ENCODE data around the gene BBS5. TPM values are rescaled to one million over a fixed set of nuclear protein-coding genes. Genes with fewer than 3 reads are reported as not detected.
"Not testable (repeated sequence)": the region's sequence is repeated elsewhere in the genome, so short reads cannot be mapped to it uniquely, and the experiment has no call there.

BBS5 gene
- 10 to 100 TPM in 1 of 4 donors, 1 to 10 TPM in 3; 1.6 to 12.3 (median 3.2) TPM for total RNA-seq

DNA sequence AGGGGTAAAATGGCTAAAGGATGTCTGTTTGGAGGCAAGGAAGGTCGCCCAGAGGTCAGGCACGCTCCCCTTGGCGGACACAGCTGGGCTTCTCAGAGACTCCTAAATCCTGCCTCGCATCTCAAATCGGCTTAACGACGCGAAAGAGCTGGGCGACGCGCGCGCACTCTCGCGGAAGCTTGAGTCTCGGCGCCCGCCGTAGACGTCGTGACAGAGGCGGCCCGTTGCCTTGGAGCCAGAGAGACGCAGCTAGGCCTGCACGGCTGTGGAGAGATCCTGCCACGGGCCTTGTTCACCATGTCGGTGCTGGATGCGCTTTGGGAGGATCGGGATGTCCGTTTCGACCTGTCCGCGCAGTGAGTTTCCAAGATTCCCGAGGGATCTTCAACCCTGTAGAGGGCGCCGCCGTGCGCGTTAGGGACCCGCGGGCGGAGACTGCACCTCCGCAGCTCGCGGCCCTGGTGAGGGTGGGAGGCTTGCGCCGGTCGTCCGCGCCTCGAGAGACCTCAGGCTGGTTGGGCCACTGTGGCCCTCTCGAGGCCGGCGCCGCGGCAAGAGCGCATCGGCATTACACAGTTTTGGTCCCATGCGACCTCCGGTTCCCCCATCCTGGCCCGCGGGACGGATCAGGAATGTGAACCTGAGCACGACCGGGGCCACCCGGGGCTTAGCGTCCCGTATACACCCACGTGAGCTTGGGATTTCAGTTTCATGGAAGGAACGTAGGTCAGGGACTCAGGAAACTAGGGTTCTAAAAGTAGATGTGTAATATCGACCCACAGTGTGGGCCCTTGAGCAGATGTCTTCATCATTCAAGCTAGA is at the start of gene BBS5:
TSS of gene BBS5 (plus strand) at position 238 of the 822 bp plus-strand sequence. CDS start at position 298, 60 bp downstream.
- H3K4me1 ChIP-seq: peaks cover 0 to 11% (median 6%) of the 10 kb centered on the region in 4 donors
- in situ Hi-C loops (cut with MboI; ENCODE audit: low pct_ligation_motif_present in 1 of 4, low pct_unique_long_range_greater_than_20kb in 1 of 4, low sequenced_read_pairs in 3 of 4) (no loop called here), intact Hi-C loops (cut with DNase I; ENCODE audit: low total_unique reads) (no loop called here)
- no peaks in the 10 kb centered on the region for H3K27me3 ChIP-seq
- peak within 1 kb of the TSS; percentile 60 to 82 (median 72) for H3K27ac ChIP-seq
- H3K4me3 ChIP-seq: peak within 1 kb of the TSS; percentile 45 to 69 (median 61)
- TF ChIP-seq EP300 (IDR thresholded peaks at IDR 0.05; ENCODE audit: low read depth): no peak
- peak in 1 of 3 donors; percentile 36 for TF ChIP-seq POLR2AphosphoS5 (IDR thresholded peaks at IDR 0.05)
- TF ChIP-seq, protein P1, sequence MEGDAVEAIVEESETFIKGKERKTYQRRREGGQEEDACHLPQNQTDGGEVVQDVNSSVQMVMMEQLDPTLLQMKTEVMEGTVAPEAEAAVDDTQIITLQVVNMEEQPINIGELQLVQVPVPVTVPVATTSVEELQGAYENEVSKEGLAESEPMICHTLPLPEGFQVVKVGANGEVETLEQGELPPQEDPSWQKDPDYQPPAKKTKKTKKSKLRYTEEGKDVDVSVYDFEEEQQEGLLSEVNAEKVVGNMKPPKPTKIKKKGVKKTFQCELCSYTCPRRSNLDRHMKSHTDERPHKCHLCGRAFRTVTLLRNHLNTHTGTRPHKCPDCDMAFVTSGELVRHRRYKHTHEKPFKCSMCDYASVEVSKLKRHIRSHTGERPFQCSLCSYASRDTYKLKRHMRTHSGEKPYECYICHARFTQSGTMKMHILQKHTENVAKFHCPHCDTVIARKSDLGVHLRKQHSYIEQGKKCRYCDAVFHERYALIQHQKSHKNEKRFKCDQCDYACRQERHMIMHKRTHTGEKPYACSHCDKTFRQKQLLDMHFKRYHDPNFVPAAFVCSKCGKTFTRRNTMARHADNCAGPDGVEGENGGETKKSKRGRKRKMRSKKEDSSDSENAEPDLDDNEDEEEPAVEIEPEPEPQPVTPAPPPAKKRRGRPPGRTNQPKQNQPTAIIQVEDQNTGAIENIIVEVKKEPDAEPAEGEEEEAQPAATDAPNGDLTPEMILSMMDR (IDR thresholded peaks at IDR 0.05): peak in 4 of 5 experiments; percentile 19 to 45 (median 30)
- no peak for TF ChIP-seq POLR2A (IDR thresholded peaks at IDR 0.05)
- WGBS, 2 donors (ENCODE audit: low coverage in 1 of 2): 0% methylated on average over 34 of the region's 71 CpGs; no CpG with 5 or more reads in 1 of the 2 donors
- H3K9me3 ChIP-seq: no peaks in the 10 kb centered on the region
- DNase-seq: peak; percentile 78
- no peaks in the 10 kb centered on the region for H3K36me3 ChIP-seq

DNA sequence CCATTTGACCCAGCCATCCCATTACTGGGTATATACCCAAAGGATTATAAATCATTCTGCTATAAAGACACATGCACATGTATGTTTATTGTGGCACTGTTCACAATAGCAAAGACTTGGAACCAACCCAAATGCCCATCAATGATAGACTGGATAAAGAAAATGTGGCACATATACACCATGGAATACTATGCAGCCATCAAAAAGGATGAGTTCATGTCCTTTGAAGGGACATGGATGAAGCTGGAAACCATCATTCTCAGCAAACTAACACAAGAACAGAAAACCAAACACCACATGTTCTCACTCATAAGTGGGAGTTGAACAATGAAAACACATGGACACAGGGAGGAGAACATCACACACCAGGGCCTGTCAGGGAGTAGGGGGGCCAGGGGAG is 47.5 kb upstream of the BBS5 start:
- H3K36me3 ChIP-seq; H3K27ac ChIP-seq; H3K4me3 ChIP-seq; H3K9me3 ChIP-seq; DNase-seq; H3K27me3 ChIP-seq; intact Hi-C loops (cut with DNase I; ENCODE audit: low total_unique reads); in situ Hi-C loops (cut with MboI; ENCODE audit: low pct_ligation_motif_present in 1 of 4, low pct_unique_long_range_greater_than_20kb in 1 of 4, low sequenced_read_pairs in 3 of 4); H3K4me1 ChIP-seq: not testable (repeated sequence)

DNA sequence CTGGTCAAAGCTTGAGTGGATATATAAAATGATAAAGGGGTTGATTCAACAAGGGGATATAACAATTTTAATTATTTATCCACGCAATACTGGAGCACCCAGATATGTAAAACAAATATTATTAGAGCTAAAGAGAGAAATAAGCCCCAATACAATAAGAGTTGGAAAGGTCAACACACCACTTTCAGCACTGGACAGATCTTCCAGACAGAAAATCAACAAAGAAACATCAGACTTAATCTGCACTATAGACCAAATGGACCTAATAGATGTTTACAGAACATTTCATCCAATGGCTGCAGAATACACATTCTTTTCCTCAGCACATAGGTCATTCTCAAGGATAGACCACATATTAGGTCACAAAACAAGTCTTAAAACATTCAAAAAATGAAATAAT is 45.1 kb upstream of the BBS5 start:
- H3K4me3 ChIP-seq; H3K4me1 ChIP-seq; in situ Hi-C loops (cut with MboI; ENCODE audit: low pct_ligation_motif_present in 1 of 4, low pct_unique_long_range_greater_than_20kb in 1 of 4, low sequenced_read_pairs in 3 of 4); H3K9me3 ChIP-seq; H3K36me3 ChIP-seq; H3K27ac ChIP-seq; H3K27me3 ChIP-seq; intact Hi-C loops (cut with DNase I; ENCODE audit: low total_unique reads); DNase-seq: not testable (repeated sequence)
- WGBS, 2 donors (ENCODE audit: low coverage in 1 of 2): 78% methylated on average over 1 of the region's 1 CpG; no CpG with 5 or more reads in 1 of the 2 donors

DNA sequence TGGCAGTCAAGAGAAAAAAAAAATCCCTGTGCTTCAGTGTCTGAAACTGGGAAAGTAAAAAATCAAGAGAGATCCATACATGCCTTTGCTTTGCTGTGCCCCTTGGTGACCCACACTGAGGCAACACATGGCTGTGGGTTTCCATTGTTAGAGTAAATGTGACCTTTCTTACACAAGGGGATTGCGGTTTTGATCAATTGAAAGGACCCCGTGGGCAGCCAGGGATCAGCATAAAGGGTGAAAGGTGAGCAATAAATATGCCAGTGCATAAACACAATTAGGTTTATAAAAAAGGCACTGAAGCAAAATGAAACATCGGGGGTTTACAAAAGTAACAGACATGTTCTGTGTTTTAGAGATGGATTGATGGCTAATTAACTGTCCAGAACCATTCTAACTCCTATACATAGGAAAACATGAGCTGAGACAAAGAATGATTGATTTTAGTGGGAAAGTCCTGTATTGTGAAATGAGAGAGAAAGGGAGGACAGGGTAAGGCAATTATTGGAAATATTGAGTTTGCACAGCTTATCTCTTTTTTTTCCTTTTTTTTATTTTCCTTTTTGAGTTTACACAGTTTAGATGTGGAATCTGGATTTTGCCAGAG is 40.7 kb upstream of the BBS5 start:
- no peaks in the 10 kb centered on the region for H3K9me3 ChIP-seq
- intact Hi-C loops (cut with DNase I; ENCODE audit: low total_unique reads) (no loop called here), in situ Hi-C loops (cut with MboI; ENCODE audit: low pct_ligation_motif_present in 1 of 4, low pct_unique_long_range_greater_than_20kb in 1 of 4, low sequenced_read_pairs in 3 of 4) (no loop called here)
- H3K4me1 ChIP-seq: no peaks in the 10 kb centered on the region
- H3K4me3 ChIP-seq: no peak overlapping the region
- H3K36me3 ChIP-seq: no peaks in the 10 kb centered on the region
- no peak overlapping the region for H3K27ac ChIP-seq
- 25 to 31% methylated on average over 2 to 3 of the region's 3 CpGs for WGBS, 2 donors (ENCODE audit: low coverage in 1 of 2)
- TF ChIP-seq EP300 (IDR thresholded peaks at IDR 0.05; ENCODE audit: low read depth) (no peak), POLR2A (IDR thresholded peaks at IDR 0.05) (no peak), POLR2AphosphoS5 (IDR thresholded peaks at IDR 0.05) (no peak)
- TF ChIP-seq, protein P1 (IDR thresholded peaks at IDR 0.05): no peak
- peaks cover 4% of the 10 kb centered on the region for H3K27me3 ChIP-seq
- DNase-seq: no peak

DNA sequence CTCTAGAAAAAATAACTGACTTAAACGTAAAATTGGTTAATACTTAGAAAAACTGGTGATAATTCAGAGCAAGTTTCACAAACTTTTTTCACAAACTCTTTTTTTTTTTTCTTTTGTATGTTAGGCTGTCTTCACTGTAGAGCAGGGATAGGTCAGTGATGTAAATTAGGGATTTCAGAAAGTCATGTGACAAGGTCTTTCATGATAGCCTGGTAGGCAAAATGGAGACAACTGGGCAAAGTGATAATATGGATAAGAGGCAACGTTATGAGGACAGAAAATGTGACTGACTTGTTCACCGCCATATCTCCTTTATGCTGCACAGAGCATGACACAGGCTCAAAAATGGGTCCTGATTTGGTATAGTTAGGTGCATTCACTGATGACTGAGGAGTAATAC is 39.4 kb upstream of the BBS5 start:
- H3K27ac ChIP-seq: no peak overlapping the region
- no peaks in the 10 kb centered on the region for H3K9me3 ChIP-seq
- H3K27me3 ChIP-seq: peaks cover 4% of the 10 kb centered on the region
- H3K36me3 ChIP-seq: no peaks in the 10 kb centered on the region
- no peaks in the 10 kb centered on the region for H3K4me1 ChIP-seq
- TF ChIP-seq, protein P1 (IDR thresholded peaks at IDR 0.05): no peak
- TF ChIP-seq EP300 (IDR thresholded peaks at IDR 0.05; ENCODE audit: low read depth) (no peak), POLR2A (IDR thresholded peaks at IDR 0.05) (no peak), POLR2AphosphoS5 (IDR thresholded peaks at IDR 0.05) (no peak)
- no peak for DNase-seq
- H3K4me3 ChIP-seq: no peak overlapping the region
- intact Hi-C loops (cut with DNase I; ENCODE audit: low total_unique reads) (no loop called here), in situ Hi-C loops (cut with MboI; ENCODE audit: low pct_ligation_motif_present in 1 of 4, low pct_unique_long_range_greater_than_20kb in 1 of 4, low sequenced_read_pairs in 3 of 4) (no loop called here)
- 82 to 88% methylated on average over 3 of the region's 3 CpGs for WGBS, 2 donors (ENCODE audit: low coverage in 1 of 2)

All from transverse colon (tissue), 4 donors.